Measurements from ENCODE around the gene SCAMP1.
A peak's percentile ranks its signal among the peaks of the same experiment; 100 is the strongest.
"Not testable (repeated sequence)": the region's sequence is repeated elsewhere in the genome, so short reads cannot be mapped to it uniquely, and the experiment has no call there.

SCAMP1 gene

DNA sequence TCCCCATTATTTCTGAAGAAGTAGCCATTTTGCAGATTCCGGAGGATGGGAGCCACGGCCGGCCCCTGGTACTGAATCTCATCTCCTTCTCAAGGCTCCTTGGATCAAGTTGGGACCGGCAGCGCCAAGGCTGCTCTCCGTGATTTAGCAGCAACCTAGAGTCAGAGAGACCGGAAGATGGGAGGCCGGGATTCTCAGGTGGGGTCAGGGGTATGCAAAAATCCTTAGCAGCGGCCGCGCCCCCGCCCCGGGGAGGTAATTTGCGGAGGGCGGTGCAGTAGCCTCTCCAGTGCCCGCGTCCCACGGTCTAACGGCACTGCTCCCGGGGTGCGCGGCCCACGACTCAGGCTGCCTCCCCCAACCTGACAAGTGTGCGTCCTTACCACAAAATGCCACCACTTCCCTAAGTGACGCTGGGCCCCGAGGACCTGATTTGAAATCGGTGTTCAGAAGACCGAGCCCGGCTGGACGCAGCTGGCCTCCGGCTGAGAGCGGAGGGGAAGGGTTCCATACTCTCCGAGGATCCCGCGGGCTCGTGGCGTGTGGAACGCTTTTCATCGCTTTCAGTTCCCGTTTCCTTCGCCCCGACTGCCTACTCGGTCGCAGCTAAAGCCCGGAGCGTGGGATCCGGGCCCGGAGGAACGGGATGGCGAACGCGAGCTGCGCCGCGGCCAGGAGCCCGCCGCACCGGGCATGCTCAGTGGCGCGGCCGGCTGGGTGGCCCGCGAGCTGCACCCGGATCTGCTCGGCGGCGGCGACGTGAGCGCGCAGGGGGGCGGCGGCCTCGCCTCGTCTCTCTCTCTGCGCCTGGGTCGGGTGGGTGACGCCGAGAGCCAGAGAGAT is at the start of gene SCAMP1:
TSS of gene SCAMP1 (plus strand) at position 787 of the 843 bp plus-strand sequence. CDS start at position 842, 55 bp downstream.
- peak; percentile 93 for DNase-seq

DNA sequence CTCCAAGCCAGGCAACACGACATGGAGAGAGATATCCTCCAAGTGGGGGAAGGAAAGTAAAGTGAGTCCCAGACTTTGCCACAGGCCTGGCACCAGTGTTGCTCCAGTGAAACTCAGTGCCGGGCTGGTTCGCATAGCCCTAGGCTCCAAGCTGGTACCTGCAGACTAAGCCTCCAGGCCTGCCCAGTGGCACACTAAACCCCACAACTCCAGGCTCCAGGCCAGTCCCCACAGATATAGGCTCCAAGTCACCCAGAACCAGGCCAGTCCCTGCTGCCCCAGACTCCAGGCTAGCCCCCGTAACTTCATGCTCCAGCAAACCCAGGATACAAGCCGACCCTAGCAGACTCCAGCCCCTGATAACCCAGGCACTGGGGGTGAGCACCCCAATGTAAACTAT is 42.9 kb upstream of the SCAMP1 start:
- no peak for DNase-seq

DNA sequence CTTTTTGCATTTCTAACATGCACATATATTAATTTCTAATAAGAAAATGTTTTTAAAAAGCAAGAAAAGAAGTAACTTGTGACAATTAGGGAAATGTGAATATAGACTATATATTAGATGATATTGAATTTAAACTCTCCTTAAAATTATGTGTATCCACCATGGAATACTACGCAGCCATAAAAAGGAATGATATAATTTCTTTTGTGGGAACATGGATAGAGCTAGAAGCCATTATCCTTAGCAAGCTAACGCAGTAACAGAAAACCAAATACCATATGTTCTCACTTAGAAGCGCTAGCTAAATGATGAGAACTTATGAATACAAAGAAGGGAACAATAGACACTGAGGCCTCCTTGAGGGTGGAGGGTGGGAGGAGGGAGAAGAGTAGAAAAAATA is 42.1 kb upstream of the SCAMP1 start:
- DNase-seq, result no peak

GRCh38 chr5:78320401-78320800 is 40.0 kb upstream of the SCAMP1 start:
- DNase-seq, result no peak

- no peak for DNase-seq
Observed at GRCh38 chr5:78323241-78323640, 37.2 kb upstream of the SCAMP1 start.

DNA sequence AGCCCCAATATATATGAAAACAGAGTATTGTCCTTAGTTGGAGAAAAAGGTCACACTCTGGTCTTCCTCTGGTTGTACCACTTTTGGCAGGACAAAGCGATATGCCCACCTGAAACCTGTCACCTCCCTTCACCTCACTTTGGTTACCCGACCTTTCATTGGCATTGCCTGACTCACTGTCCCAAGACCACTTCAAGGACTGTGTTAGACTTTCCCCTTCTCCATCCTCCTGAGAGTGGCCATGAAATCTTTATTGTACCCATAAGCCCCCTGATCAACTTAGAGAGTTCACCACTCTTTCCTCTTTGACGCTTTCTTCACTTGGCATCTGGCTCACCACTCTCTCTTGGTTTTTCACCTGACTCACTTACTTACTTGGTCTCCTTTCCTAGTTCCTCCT is 33.5 kb upstream of the SCAMP1 start:
- DNase-seq, result no peak

GRCh38 chr5:78327761-78328510 is 32.5 kb upstream of the SCAMP1 start:
- DNase-seq, result no peak

DNA sequence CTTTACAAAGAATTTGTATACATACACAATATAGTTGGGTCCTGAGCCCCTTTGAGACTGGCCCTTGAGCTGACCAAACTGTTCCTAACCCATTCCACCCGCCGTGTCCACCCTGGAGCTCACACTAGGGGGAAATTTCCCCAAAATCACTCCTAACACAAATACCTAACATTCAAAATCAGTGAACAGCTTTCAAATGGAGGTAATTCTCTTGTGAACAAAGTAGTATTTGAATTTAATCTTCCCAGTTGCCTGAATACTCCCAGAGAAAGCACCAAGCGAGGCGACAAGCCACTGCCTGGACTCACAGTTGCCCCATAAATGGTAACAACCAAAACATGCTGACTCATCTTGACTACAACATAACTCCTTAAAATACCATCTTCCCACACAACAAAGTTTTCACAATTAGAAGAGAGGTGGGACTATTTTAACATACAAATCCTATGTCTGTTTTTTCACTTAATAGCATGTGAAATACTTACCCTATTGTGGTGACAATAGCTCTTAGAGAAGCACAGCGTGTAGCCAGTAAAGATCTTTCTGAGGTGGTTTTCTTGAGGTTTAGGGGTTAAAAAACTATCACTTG is 31.7 kb upstream of the SCAMP1 start:
- no peak for DNase-seq

DNA sequence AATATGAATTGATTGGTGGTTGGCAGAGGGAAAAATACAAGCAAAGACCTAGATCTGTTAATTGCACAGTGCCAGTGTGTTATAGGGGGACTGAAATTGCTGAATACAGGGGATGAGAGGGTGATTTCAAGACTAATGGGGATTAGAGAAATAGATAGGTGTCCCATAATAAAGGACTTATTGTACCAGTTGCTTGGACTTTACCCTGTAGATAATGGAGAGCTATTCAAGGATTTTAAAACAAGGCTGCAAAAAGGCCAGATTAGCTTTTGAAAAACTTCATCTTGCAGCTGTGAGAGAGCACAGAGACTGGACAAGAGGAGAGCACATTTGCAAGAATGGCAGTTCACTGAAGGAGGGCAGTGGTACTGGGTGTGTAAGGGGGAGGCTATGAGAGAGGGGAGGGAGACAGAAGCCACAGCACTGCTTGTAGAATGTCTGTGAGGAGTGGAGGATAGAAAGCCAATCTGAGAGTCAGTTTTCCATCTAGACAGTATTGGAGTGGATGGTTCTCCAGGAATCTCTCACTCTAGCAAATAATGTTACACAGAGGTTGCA is 28.8 kb upstream of the SCAMP1 start:
- no peak for DNase-seq

DNA sequence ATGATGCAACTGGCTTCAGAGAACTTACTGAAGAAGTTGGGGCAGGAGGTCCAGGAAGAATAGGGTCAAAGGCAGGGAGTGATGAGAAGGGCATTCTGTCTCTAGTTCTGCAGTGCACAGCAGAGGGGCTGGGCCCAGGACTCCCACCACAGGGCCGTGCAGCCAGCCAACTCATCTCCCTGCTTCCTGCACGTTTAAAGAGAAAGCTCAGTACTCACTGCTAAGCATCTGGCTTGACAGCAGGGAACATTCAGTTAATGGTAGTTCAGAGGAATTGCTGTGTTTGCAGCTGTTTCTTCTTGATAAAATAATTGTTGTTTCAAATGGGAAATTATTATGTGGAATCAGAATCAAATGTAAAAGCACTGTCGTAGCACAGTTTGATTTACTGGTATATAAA is 25.6 kb upstream of the SCAMP1 start:
- DNase-seq, result no peak

DNA sequence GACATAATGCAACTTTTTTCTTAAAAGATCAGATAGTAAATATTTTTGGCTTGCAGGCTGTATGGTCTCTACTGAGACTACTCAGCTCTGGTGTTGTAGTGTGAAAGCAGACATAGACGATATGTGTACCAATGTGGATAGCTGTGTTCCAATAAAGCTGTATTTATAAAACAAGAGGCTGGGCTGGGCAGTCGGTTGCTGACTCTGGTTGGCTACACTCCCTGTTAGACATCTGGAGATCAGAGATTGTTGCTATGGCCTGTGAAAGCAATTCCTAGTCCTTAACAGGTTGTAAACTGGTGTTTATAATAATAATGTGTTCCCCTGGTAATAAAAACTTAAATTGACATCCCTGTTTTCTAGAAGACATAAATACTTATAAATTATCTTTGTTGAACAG is 24.4 kb upstream of the SCAMP1 start:
- DNase-seq, result no peak

- no peak for DNase-seq
Observed at GRCh38 chr5:78336698-78337097, 23.7 kb upstream of the SCAMP1 start.

DNA sequence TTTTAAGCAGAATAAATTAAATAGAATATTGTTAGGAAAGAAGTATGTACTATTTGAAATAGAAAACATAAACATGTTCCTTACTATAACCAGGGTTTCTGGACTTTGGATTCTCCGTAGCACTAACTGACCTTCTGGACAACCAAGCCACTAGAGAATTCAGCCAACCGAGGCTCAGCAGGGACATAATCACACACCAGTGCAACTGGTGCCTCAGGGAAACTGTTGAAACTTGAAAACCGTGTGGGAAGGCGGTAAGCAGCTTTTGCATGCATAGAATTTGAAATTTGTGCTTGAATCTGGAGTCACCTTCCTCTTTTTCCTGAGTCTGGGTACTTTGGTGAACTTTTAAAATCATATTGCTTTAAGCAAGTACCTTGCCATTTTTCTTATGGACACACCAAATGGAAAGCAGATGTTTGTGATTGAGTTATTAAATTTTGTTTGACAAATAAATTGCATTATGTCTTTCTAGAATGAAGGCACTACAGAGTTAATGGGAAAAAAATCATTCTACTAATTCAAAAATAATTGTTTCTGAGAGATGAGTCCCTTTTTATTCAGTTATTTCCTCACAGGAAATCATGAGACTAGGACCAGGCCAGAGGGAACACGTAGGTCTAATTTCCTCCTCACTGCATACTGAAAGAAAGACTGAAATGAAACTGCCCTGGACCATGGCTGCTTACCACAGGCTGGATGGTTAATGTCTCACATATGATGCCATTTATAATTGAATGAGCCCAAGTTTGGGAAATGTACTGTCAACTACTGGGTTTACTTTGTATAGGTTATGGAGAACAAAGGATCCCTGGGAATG is 20.6 kb upstream of the SCAMP1 start:
- no peak for DNase-seq

- DNase-seq, result no peak
Observed at GRCh38 chr5:78341440-78341839, 19.0 kb upstream of the SCAMP1 start.

DNA sequence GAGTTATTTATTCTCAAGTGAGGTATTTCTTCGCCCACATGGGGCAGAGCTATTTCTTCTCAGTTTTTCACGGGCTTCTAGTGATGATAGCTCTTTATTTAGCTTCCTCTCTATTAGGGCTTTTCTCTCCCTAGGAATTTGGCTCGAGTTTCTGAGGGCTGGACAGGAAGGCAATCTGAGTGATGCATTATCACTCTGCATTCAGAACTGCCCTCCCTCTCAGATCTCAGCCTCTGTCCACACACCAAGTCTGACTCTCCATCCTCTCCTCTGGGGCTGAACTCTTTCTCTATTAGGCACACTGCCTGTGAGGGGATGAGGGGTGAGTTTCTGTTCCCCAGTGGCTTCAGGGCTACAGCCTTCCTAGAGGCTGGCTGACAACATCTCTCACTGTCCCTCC is 14.9 kb upstream of the SCAMP1 start:
- no peak for DNase-seq

GRCh38 chr5:78353520-78353919 is 6.9 kb upstream of the SCAMP1 start:
- DNase-seq, result no peak

- no peak for DNase-seq
Observed at GRCh38 chr5:78354066-78354670, 6.2 kb upstream of the SCAMP1 start.

DNA sequence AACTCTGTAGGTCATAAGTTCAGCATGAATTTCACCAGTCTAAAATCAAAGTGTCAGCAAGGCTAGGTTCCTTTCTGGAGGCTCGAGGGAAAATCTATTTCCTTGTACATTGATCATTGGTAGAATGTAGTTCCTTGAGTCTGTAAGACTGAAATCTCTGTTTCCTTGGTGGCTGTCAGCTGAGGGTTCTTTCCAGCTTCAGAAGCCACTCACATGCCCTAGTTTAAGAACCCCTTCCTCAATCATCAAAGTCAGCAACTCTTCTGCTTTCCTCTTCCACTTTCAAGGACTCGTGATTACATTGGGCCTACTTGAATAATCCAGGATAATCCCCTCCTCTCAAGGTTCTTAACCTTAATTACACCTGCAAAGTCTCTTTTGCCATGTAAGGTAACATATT is 4.9 kb upstream of the SCAMP1 start:
- DNase-seq, result no peak

- not testable (repeated sequence) for DNase-seq
Observed at GRCh38 chr5:78359455-78359830, 974 bp upstream of the SCAMP1 start.

GRCh38 chr5:78360674-78360923 is 182 bp downstream of the SCAMP1 start:
- no peak for DNase-seq

GRCh38 chr5:78360924-78361630 is 660 bp downstream of the SCAMP1 start:
- no peak for DNase-seq

DNA sequence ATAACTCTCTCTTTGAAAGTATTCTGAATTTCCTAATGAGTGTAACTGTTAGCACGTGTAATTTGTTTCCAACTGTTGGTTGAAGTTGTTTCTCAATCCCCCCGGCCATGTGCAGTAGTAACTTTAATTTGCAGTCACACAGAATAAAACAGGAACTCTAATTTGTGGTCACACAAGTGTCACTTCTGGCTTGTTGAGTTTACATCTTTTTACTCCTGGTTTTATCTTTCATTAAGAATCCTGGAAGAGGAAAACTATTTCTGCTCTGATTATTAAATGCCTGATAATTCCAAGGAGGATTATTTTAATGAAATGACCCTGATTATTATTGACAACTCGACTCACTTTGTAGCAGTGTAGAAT is 1.2 kb downstream of the SCAMP1 start:
- DNase-seq, result no peak

Measured in T1000 (cell line).